GM18507 (cell line): ENCODE results near the gene SPSB1.

Experiments
- DNase-seq: peaks from one replicate; pipeline ENCODE4 v3.0.0; 2011; ENCODE audit warnings: low read depth; ENCODE audit not compliant: insufficient read length; ENCODE audit errors: extremely low spot score
- FAIRE-seq: peaks from 2 replicates; lab custom pipeline; 2011; peaks lifted over from hg19 to GRCh38; lab: Jason Lieb, UNC

SPSB1 gene

GRCh38 chr1:9332513-9333143 lies 39.9 kb downstream of the SPSB1 start:
- FAIRE-seq (no peak), DNase-seq (no peak)

GRCh38 chr1:9338397-9339246 lies 45.9 kb downstream of the SPSB1 start:
- DNase-seq (no peak), FAIRE-seq (no peak)

- DNase-seq, result no peak
- no peak for FAIRE-seq
These were observed 47.6 kb downstream of the SPSB1 start for GRCh38 chr1:9340172-9340854.

GRCh38 chr1:9340864-9341263 lies 48.2 kb downstream of the SPSB1 start:
- DNase-seq (no peak), FAIRE-seq (no peak)

- FAIRE-seq (no peak), DNase-seq (no peak)
These were observed 48.7 kb downstream of the SPSB1 start for GRCh38 chr1:9341301-9341845.

GRCh38 chr1:9343269-9343668 lies 50.6 kb downstream of the SPSB1 start:
- no peak for FAIRE-seq
- DNase-seq, result no peak

- no peak for FAIRE-seq
- DNase-seq, result no peak
These were observed 51.9 kb downstream of the SPSB1 start for GRCh38 chr1:9344426-9345200.

GRCh38 chr1:9345471-9345870 lies 52.8 kb downstream of the SPSB1 start:
- no peak for FAIRE-seq
- no peak for DNase-seq

- DNase-seq (no peak), FAIRE-seq (no peak)
These were observed 53.2 kb downstream of the SPSB1 start for GRCh38 chr1:9345922-9346321.

- no peak for FAIRE-seq
These were observed 53.9 kb downstream of the SPSB1 start for GRCh38 chr1:9346566-9346965.

GRCh38 chr1:9347095-9347850 lies 54.6 kb downstream of the SPSB1 start:
- FAIRE-seq (no peak), DNase-seq (no peak)

More at GRCh38 chr1:9346566-9346965, 53.9 kb downstream of the SPSB1 start:
- DNase-seq, result no peak

- no peak for DNase-seq
- FAIRE-seq, result no peak
These were observed 56.7 kb downstream of the SPSB1 start for GRCh38 chr1:9349331-9349851.

GRCh38 chr1:9350013-9350908 lies 57.6 kb downstream of the SPSB1 start:
- DNase-seq (no peak), FAIRE-seq (no peak)

- FAIRE-seq, result no peak
- DNase-seq, result no peak
These were observed 58.3 kb downstream of the SPSB1 start for GRCh38 chr1:9350960-9351359.

- no peak for DNase-seq
- FAIRE-seq, result no peak
These were observed 59.1 kb downstream of the SPSB1 start for GRCh38 chr1:9351654-9352271.

GRCh38 chr1:9352377-9353134 lies 59.9 kb downstream of the SPSB1 start:
- FAIRE-seq (no peak), DNase-seq (no peak)

GRCh38 chr1:9355503-9355902 lies 62.8 kb downstream of the SPSB1 start:
- FAIRE-seq, result no peak
- no peak for DNase-seq
